D721Med (cell line): ENCODE results near the gene GH1.
"Not testable (repeated sequence)": the region's sequence is repeated elsewhere in the genome, so short reads cannot be mapped to it uniquely, and the experiment has no call there.

Experiments used
- DNase-seq: peaks from one replicate; pipeline ENCODE4 v3.0.0; 2011; ENCODE audit warnings: low spot score; ENCODE audit not compliant: insufficient read length
- FAIRE-seq: peaks from 2 replicates; lab custom pipeline; 2011; peaks lifted over from hg19 to GRCh38; lab: Jason Lieb, UNC
- TF ChIP-seq, protein P1 (sequence below): IDR thresholded peaks from 2 replicates; pipeline ENCODE4 v1.5.1; 2012; ENCODE audit warnings: mild to moderate bottlenecking, control low read depth; ENCODE audit not compliant: insufficient read depth; ENCODE audit errors: missing control alignments

GH1 gene

GRCh38 chr17:63925615-63926014 lies 7.0 kb upstream of the GH1 start:
- TF ChIP-seq, protein P1, sequence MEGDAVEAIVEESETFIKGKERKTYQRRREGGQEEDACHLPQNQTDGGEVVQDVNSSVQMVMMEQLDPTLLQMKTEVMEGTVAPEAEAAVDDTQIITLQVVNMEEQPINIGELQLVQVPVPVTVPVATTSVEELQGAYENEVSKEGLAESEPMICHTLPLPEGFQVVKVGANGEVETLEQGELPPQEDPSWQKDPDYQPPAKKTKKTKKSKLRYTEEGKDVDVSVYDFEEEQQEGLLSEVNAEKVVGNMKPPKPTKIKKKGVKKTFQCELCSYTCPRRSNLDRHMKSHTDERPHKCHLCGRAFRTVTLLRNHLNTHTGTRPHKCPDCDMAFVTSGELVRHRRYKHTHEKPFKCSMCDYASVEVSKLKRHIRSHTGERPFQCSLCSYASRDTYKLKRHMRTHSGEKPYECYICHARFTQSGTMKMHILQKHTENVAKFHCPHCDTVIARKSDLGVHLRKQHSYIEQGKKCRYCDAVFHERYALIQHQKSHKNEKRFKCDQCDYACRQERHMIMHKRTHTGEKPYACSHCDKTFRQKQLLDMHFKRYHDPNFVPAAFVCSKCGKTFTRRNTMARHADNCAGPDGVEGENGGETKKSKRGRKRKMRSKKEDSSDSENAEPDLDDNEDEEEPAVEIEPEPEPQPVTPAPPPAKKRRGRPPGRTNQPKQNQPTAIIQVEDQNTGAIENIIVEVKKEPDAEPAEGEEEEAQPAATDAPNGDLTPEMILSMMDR, result no peak
- FAIRE-seq (no peak), DNase-seq (no peak)

DNA sequence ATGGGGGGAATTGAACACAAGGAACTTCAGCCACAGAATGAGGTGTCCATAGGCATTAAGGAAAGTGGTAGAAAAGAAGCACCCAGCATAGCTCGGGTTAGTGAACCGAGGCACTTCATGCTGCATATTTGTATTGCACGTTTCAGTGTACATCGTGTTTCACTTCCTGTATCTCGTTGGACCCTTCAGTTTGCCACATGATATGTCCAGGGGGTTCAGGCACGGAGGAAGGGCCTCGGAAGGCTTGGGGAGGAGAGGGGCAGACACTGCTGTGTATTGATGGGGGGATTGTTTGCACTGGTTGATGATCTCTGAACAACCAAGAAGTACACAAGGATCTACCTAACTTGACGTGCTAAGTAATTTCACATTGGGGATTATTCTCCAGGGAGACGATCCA lies 3.8 kb upstream of the GH1 start:
- DNase-seq, FAIRE-seq: not testable (repeated sequence)

DNA sequence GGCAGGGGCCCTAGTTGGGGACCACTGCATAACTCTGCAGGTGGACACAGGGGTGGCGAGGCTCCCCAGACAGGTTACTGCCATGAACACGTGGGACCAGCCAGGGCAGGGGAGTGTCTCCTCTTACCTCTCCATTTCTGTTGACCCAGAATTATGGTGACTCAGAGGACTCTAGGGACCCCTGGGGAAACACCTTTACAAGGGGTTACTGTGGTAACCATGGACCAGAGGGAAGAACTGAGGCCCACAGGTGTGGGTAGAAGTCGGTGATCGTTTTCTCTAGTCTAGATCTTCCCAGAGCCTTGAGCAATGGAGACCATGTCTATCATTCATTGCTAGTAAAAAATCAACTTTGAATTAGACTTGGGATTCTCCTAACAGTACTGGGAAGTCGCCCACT lies 2.1 kb upstream of the GH1 start:
- not testable (repeated sequence) for DNase-seq, FAIRE-seq

GRCh38 chr17:63920050-63920449 lies 1.4 kb upstream of the GH1 start:
- FAIRE-seq, result not testable (repeated sequence)

DNA sequence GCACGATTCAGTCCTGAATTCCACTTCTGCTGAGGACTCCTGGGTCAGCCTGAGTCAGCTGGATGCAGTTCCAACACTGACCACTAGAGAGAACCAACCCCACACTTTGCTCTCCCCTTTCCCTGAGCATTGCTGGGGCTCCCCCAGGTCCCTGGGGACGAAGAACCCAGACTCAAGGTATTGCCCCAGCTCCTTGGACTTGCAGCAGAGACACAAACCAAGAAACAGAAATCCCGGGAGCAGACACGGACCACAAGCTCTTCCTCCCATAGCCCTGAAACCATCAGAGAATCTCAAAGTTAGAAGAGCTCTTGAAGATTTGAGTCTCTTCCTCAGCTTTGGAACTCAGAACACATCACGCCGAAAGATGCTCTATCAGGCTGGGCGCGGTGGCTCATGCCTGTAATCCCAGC lies 678 bp upstream of the GH1 start:
- DNase-seq, result peak; percentile 88
- no peak for FAIRE-seq
- TF ChIP-seq, protein P1, result peak; percentile 81

More at GRCh38 chr17:63920050-63920449, 1.4 kb upstream of the GH1 start:
- DNase-seq, result not testable (repeated sequence)

DNA sequence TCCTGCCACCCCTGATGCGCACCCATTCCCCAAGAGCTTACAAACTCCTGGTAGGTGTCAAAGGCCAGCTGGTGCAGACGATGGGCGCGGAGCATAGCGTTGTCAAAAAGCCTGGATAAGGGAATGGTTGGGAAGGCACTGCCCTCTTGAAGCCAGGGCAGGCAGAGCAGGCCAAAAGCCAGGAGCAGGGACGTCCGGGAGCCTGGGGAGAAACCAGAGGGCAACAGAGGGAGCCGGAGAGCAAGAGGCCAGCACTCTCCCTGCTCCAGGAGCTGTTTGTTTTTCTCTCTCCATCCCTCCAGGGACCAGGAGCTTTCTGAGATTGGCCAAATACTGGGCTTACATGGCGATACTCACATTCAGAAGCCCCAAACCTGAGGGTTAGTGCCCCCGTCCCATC lies 334 bp downstream of the GH1 start:
- no peak for FAIRE-seq
- TF ChIP-seq, protein P1, result no peak
- no peak for DNase-seq

DNA sequence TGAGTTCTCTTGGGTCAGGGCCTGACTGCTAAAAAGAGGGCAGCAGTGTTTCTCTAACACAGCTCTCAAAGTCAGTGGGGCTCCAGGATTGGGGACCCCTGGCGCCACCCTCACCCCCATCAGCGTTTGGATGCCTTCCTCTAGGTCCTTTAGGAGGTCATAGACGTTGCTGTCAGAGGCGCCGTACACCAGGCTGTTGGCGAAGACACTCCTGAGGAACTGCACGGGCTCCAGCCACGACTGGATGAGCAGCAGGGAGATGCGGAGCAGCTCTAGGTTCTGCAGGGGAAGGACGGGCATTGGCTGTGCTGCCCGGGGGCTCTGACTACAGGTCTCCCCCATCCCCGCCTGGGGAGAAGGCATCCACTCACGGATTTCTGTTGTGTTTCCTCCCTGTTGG lies 993 bp downstream of the GH1 start:
- TF ChIP-seq, protein P1, result no peak
- FAIRE-seq (no peak), DNase-seq (no peak)

- DNase-seq, FAIRE-seq: not testable (repeated sequence)
Observed at GRCh38 chr17:63917206-63917605, 1.4 kb downstream of the GH1 start.

GRCh38 chr17:63916566-63917185 lies 2.0 kb downstream of the GH1 start:
- FAIRE-seq, result no peak
- TF ChIP-seq, protein P1, result no peak
- DNase-seq, result no peak

- not testable (repeated sequence) for FAIRE-seq, DNase-seq
Observed at GRCh38 chr17:63915753-63916152, 2.9 kb downstream of the GH1 start.
